ENCODE results near the gene SCN2B.

SCN2B gene

DNA sequence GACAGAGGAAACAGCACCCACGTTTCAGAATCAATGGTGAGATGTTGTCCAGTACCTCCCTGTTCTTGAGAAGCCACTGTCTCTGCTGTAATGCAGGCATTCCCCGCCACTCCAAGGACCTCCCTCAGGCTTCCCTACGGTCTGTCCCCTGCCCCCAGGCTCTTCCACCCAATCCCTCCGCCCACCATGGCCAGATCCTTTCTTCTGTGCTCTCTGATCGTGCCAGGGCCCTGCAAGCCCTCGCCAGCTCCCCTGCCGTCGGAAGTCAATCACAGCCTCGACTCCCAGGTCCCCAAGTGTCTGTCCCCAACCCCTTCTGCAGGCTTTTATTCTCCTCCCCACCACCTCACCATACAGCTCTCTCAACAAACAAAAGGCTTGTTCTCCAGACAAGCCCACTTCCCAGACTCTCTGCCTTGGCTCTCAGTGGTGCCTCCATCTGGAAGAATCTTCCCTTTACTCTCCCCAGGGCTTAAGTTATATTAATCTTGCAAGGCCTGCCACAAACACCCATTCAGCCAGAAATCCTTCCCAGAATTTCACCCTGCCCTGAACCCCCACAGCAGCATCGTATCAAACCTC, 37.5 kb downstream of the SCN2B start:
- POLR2A ChIA-PET = no interaction called here
- no peak for DNase-seq
- no peak overlapping the region for H3K27ac ChIP-seq (ENCODE audit: insufficient read depth in 1 of 2, low read depth in 1 of 2, low read length in 2 of 2, poor library complexity in 1 of 2, severe bottlenecking in 2 of 2)
- no peaks in the 10 kb centered on the region for H3K36me3 ChIP-seq (ENCODE audit: control insufficient read depth in 4 of 4, insufficient read depth in 4 of 4, low read length in 3 of 4)
- no peak overlapping the region for H3K4me3 ChIP-seq (ENCODE audit: control insufficient read depth in 1 of 7, extremely low read depth in 1 of 7, insufficient read depth in 4 of 7, low read depth in 2 of 7, low read length in 6 of 7)
- CTCF ChIA-PET = interaction anchor here (1.1 to 1.8 kb wide), 4 partner anchors 8 to 32 kb away, joined by 3 to 6 read pairs (median 4); partner anchors contain the start of gene SCN4B
- H3K27me3 ChIP-seq (replicated peaks in 2 of 5; ENCODE audit: control insufficient read depth in 4 of 5, insufficient read depth in 5 of 5, low read length in 4 of 5) = peaks cover 0 to 8% (median 0%) of the 10 kb centered on the region in 5 experiments
- 92% methylated on average over 9 of the region's 10 CpGs for WGBS (ENCODE audit: insufficient coverage)
- no peaks in the 10 kb centered on the region for H3K9me3 ChIP-seq (ENCODE audit: control extremely low read depth in 1 of 5, control insufficient read depth in 4 of 5, insufficient read depth in 2 of 5, low read depth in 1 of 5, low read length in 4 of 5)
- H3K4me1 ChIP-seq (ENCODE audit: control extremely low read depth in 1 of 4, control insufficient read depth in 4 of 4, insufficient read depth in 4 of 4, low read length in 3 of 4) = peaks cover 0 to 6% (median 3%) of the 10 kb centered on the region in 4 experiments

DNA sequence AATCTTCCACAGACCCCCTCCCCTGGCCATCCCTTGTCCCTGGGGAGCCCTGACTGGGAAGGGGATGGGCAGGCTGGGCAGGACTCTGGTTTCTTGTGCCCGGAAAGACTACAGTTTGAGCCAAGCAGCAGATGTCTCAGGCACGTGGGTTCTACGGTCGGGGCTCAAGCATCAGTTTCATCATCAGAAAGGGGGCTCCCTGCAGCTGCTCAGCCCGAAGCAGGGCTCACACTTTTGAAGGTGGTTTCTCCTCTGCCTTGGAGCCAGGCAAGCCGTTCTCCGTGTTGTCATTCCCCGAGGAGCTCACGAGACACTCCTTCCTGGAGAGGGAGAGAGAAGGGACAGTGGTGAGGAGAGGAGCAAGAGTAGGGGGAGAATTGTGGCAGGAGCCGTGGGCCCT, 39.6 kb downstream of the SCN2B start:
- H3K36me3 ChIP-seq (ENCODE audit: control insufficient read depth in 4 of 4, insufficient read depth in 4 of 4, low read length in 3 of 4) = no peaks in the 10 kb centered on the region
- ChIA-PET CTCF (interaction anchor here (1.6 kb wide), 1 partner anchor 22 kb away, joined by 4 read pairs; no protein-coding TSS in a partner anchor), POLR2A (no interaction called here)
- DNase-seq = no peak
- H3K4me3 ChIP-seq (ENCODE audit: control insufficient read depth in 1 of 7, extremely low read depth in 1 of 7, insufficient read depth in 4 of 7, low read depth in 2 of 7, low read length in 6 of 7) = no peak overlapping the region
- H3K4me1 ChIP-seq (ENCODE audit: control extremely low read depth in 1 of 4, control insufficient read depth in 4 of 4, insufficient read depth in 4 of 4, low read length in 3 of 4) = no peaks in the 10 kb centered on the region
- H3K27ac ChIP-seq (ENCODE audit: insufficient read depth in 1 of 2, low read depth in 1 of 2, low read length in 2 of 2, poor library complexity in 1 of 2, severe bottlenecking in 2 of 2) = no peak overlapping the region
- no peaks in the 10 kb centered on the region for H3K9me3 ChIP-seq (ENCODE audit: control extremely low read depth in 1 of 5, control insufficient read depth in 4 of 5, insufficient read depth in 2 of 5, low read depth in 1 of 5, low read length in 4 of 5)
- H3K27me3 ChIP-seq (replicated peaks in 2 of 5; ENCODE audit: control insufficient read depth in 4 of 5, insufficient read depth in 5 of 5, low read length in 4 of 5) = peaks cover 0 to 5% (median 0%) of the 10 kb centered on the region in 5 experiments
- 96% methylated on average over 4 of the region's 10 CpGs for WGBS (ENCODE audit: insufficient coverage)

DNA sequence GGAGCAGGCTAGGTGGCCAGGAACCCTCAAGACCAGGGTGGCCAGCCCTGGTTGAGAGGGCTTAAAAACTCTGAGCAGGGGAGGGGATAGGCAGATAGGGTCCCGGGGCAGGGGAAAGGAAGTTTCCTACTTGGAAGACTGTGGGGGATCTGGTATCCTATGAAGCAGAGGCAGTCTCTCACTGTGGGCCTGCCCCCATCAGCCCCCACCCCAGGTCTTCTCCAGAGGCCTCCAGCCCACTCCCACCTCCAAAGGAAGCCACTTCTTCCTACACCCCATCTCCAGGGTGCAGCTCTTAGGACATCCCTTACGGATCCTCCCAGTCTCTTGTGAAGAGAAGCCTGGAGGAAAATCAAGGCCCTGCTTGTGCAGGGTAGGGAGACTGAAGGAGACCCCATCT, 40.1 kb downstream of the SCN2B start:
- no peak for DNase-seq
- ChIA-PET POLR2A (no interaction called here), CTCF (interaction anchor here (1.6 kb wide), 1 partner anchor 22 kb away, joined by 4 read pairs; no protein-coding TSS in a partner anchor)
- Histone ChIP-seq H3K27ac (ENCODE audit: insufficient read depth in 1 of 2, low read depth in 1 of 2, low read length in 2 of 2, poor library complexity in 1 of 2, severe bottlenecking in 2 of 2) (no peak overlapping the region), H3K27me3 (replicated peaks in 2 of 5; ENCODE audit: control insufficient read depth in 4 of 5, insufficient read depth in 5 of 5, low read length in 4 of 5) (peaks cover 0 to 5% (median 0%) of the 10 kb centered on the region in 5 experiments), H3K4me1 (ENCODE audit: control extremely low read depth in 1 of 4, control insufficient read depth in 4 of 4, insufficient read depth in 4 of 4, low read length in 3 of 4) (no peaks in the 10 kb centered on the region), H3K4me3 (ENCODE audit: control insufficient read depth in 1 of 7, extremely low read depth in 1 of 7, insufficient read depth in 4 of 7, low read depth in 2 of 7, low read length in 6 of 7) (no peak overlapping the region), H3K9me3 (ENCODE audit: control extremely low read depth in 1 of 5, control insufficient read depth in 4 of 5, insufficient read depth in 2 of 5, low read depth in 1 of 5, low read length in 4 of 5) (no peaks in the 10 kb centered on the region), H3K36me3 (ENCODE audit: control insufficient read depth in 4 of 4, insufficient read depth in 4 of 4, low read length in 3 of 4) (no peaks in the 10 kb centered on the region)
- 89% methylated on average over 1 of the region's 2 CpGs for WGBS (ENCODE audit: insufficient coverage)

DNA sequence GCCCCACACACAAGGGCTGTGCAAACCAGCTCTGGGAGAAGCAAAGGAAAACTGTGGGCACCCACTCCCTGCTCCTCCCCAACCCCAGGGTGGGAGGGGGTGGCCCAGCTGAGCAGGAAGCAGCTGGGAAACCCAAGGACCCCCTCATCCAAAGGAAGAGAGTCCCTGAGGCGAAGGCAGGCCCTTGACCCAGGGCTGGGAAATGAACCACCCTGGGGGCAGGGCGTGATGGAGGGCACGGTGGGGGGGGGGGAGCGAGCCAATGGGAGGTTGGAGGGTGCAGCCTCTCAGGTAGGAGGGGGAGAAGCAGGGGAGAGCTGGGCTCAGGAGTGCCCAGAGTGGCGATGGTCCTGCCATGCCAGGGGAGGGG, 40.7 kb downstream of the SCN2B start:
- H3K27ac ChIP-seq (ENCODE audit: insufficient read depth in 1 of 2, low read depth in 1 of 2, low read length in 2 of 2, poor library complexity in 1 of 2, severe bottlenecking in 2 of 2) = no peak overlapping the region
- no peaks in the 10 kb centered on the region for H3K9me3 ChIP-seq (ENCODE audit: control extremely low read depth in 1 of 5, control insufficient read depth in 4 of 5, insufficient read depth in 2 of 5, low read depth in 1 of 5, low read length in 4 of 5)
- H3K4me1 ChIP-seq (ENCODE audit: control extremely low read depth in 1 of 4, control insufficient read depth in 4 of 4, insufficient read depth in 4 of 4, low read length in 3 of 4) = no peaks in the 10 kb centered on the region
- peaks cover 0 to 3% (median 0%) of the 10 kb centered on the region in 5 experiments for H3K27me3 ChIP-seq (replicated peaks in 2 of 5; ENCODE audit: control insufficient read depth in 4 of 5, insufficient read depth in 5 of 5, low read length in 4 of 5)
- ChIA-PET CTCF (no interaction called here), POLR2A (no interaction called here)
- no peak for DNase-seq
- H3K36me3 ChIP-seq (ENCODE audit: control insufficient read depth in 4 of 4, insufficient read depth in 4 of 4, low read length in 3 of 4) = no peaks in the 10 kb centered on the region
- WGBS (ENCODE audit: insufficient coverage) = 100% methylated on average over 4 of the region's 5 CpGs
- no peak overlapping the region for H3K4me3 ChIP-seq (ENCODE audit: control insufficient read depth in 1 of 7, extremely low read depth in 1 of 7, insufficient read depth in 4 of 7, low read depth in 2 of 7, low read length in 6 of 7)

DNA sequence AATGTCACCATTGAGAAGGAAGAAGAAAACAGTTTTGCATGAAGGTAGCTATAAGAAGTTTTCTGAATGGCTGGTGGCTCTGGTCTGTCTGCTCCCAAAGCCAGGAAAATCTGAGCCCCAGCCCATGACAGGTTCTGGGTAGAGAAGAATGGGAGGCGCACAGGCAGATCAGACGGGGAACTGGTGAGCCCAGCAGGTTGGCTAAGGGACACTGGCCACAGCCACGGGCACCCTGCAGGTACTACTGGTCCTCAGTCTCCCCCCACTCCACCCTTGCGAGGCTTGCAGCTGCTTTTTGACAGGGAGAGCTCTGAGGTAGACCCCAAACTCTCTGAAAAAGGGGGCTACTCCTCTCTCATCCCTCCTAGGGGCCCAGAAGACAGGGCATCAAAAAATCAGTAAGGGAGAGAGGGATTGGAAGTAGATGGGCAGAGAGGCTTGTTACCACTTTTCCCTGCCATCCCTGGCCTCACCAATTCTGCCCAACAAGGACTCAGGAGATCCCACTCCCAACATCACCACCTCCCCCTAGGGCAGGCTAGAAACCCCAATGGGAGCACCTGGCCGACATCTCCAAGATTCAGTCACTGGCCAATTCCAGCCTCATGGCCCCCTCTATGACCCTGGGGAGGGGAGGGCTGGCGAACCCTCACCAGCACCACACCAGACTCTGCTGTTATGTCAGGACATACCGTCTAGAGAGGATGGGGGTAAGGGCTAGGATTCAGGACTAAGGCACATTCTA, 41.2 kb downstream of the SCN2B start:
- WGBS (ENCODE audit: insufficient coverage) = 50% methylated on average over 2 of the region's 7 CpGs
- Histone ChIP-seq H3K9me3 (ENCODE audit: control extremely low read depth in 1 of 5, control insufficient read depth in 4 of 5, insufficient read depth in 2 of 5, low read depth in 1 of 5, low read length in 4 of 5) (no peaks in the 10 kb centered on the region), H3K4me1 (ENCODE audit: control extremely low read depth in 1 of 4, control insufficient read depth in 4 of 4, insufficient read depth in 4 of 4, low read length in 3 of 4) (no peaks in the 10 kb centered on the region), H3K36me3 (ENCODE audit: control insufficient read depth in 4 of 4, insufficient read depth in 4 of 4, low read length in 3 of 4) (no peaks in the 10 kb centered on the region), H3K27ac (ENCODE audit: insufficient read depth in 1 of 2, low read depth in 1 of 2, low read length in 2 of 2, poor library complexity in 1 of 2, severe bottlenecking in 2 of 2) (no peak overlapping the region), H3K4me3 (ENCODE audit: control insufficient read depth in 1 of 7, extremely low read depth in 1 of 7, insufficient read depth in 4 of 7, low read depth in 2 of 7, low read length in 6 of 7) (no peak overlapping the region), H3K27me3 (replicated peaks in 2 of 5; ENCODE audit: control insufficient read depth in 4 of 5, insufficient read depth in 5 of 5, low read length in 4 of 5) (peaks cover 0 to 3% (median 0%) of the 10 kb centered on the region in 5 experiments)
- DNase-seq = no peak
- CTCF ChIA-PET = interaction anchor here (0.6 to 2.8 kb wide), 2 partner anchors 9 to 50 kb away, joined by 4 to 11 read pairs; no protein-coding TSS in a partner anchor
- POLR2A ChIA-PET = no interaction called here

DNA sequence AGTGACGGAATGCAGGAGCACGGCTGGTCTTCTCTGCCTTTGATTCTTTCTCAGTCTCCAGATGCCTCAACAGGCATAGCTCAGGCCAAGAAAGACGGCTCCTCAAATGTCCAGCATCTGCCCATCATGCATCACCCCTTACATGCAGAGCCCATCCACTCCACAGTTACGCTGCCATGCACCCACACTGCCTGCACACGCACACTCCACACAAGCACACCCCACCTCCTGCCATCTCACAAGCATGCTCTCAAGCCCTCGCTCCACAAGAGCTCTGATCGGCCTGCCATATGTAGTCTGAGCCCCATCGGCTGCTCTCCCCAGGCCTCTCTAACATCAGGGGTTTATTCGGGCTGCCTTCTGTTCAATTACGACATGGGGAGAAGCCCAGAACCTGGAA, 42.6 kb downstream of the SCN2B start:
- no peaks in the 10 kb centered on the region for H3K36me3 ChIP-seq (ENCODE audit: control insufficient read depth in 4 of 4, insufficient read depth in 4 of 4, low read length in 3 of 4)
- peaks cover 0 to 4% (median 0%) of the 10 kb centered on the region in 5 experiments for H3K27me3 ChIP-seq (replicated peaks in 2 of 5; ENCODE audit: control insufficient read depth in 4 of 5, insufficient read depth in 5 of 5, low read length in 4 of 5)
- no peaks in the 10 kb centered on the region for H3K4me1 ChIP-seq (ENCODE audit: control extremely low read depth in 1 of 4, control insufficient read depth in 4 of 4, insufficient read depth in 4 of 4, low read length in 3 of 4)
- H3K27ac ChIP-seq (ENCODE audit: insufficient read depth in 1 of 2, low read depth in 1 of 2, low read length in 2 of 2, poor library complexity in 1 of 2, severe bottlenecking in 2 of 2) = no peak overlapping the region
- H3K4me3 ChIP-seq (ENCODE audit: control insufficient read depth in 1 of 7, extremely low read depth in 1 of 7, insufficient read depth in 4 of 7, low read depth in 2 of 7, low read length in 6 of 7) = no peak overlapping the region
- ChIA-PET CTCF (interaction anchor here (1.0 to 2.8 kb wide), 4 partner anchors 10 to 38 kb away, joined by 3 to 11 read pairs (median 3); no protein-coding TSS in a partner anchor), POLR2A (no interaction called here)
- no peak for DNase-seq
- 99% methylated on average over 6 of the region's 10 CpGs for WGBS (ENCODE audit: insufficient coverage)
- H3K9me3 ChIP-seq (ENCODE audit: control extremely low read depth in 1 of 5, control insufficient read depth in 4 of 5, insufficient read depth in 2 of 5, low read depth in 1 of 5, low read length in 4 of 5) = no peaks in the 10 kb centered on the region
